Psoas muscle (tissue), 8 donors: ENCODE data around the gene PDS5B. TPM values are rescaled to one million over a fixed set of nuclear protein-coding genes. Genes with fewer than 3 reads are reported as not detected.

Source experiments
- ATAC-seq, 4 donors: fragments of 200-7000 bp; cut with Tn5 transposase; one replicate each; pipeline ENCODE4 v1.9.1; 2020; ENCODE audit warnings: moderate library complexity in 3 of 4, mild to moderate bottlenecking in 2 of 4
- DNase-seq, 2 donors: peaks; one replicate each; pipeline ENCODE4 v3.0.0-alpha.2; 2020
- H3K27ac ChIP-seq: fragments of 200-600 bp; one replicate; pipeline ENCODE4 v1.8.0; 2022
- H3K27me3 ChIP-seq, 3 donors: fragments of 200-600 bp in 1 of 3; one replicate each; pipeline versions ENCODE4 v1.6.1 to v1.8.0; 2013 to 2022; ENCODE audit warnings: low read length in 2 of 3, mild to moderate bottlenecking in 2 of 3, moderate library complexity in 1 of 3; ENCODE audit not compliant: insufficient read depth in 3 of 3
- H3K36me3 ChIP-seq, 2 donors: fragments of 200-600 bp in 1 of 2; one replicate each; pipeline versions ENCODE4 v1.6.1 to v1.8.0; 2013 to 2022; ENCODE audit warnings: low read depth in 1 of 2, mild to moderate bottlenecking in 1 of 2, moderate library complexity in 1 of 2; ENCODE audit not compliant: insufficient read depth in 1 of 2
- H3K4me1 ChIP-seq: fragments of 200-600 bp; one replicate; pipeline ENCODE4 v1.8.0; 2022
- H3K4me3 ChIP-seq: fragments of 200-600 bp; one replicate; pipeline ENCODE4 v1.8.0; 2022; ENCODE audit warnings: mild to moderate bottlenecking
- H3K9me3 ChIP-seq: fragments of 200-600 bp; one replicate; pipeline ENCODE4 v1.8.0; 2022
- WGBS, 3 donors: extraction: QIAGEN DNeasy Blood & Tissue Kit; methylation state at CpG; one replicate each; pipeline versions ENCODE4 v1.1.6 to v1.1.7; 2013; 5-methylcytosine and 5-hydroxymethylcytosine counted together
- intact Hi-C, 2 donors: fragments of 100-400 bp; cut with DNase I; formaldehyde crosslinking; loops; one replicate each; pipeline versions ENCODE4 v1.11.0 to v1.14.2; 2022
- polyA plus RNA-seq, 3 donors: library from polyadenylated mRNA; stranded (reverse); fragments of 200-250 nt; gene quantifications; one replicate each; pipeline ENCODE4 v1.2.3, GENCODE V29; 2013
- total RNA-seq, 4 donors: library from RNA; stranded (reverse); fragmentation: NEBNext Ultra II Directional in 2 of 4; extraction: Animal tissue kit (Norgen Biotek cat#: 25700) in 2 of 4; gene quantifications; one replicate each; pipeline versions ENCODE4 v1.2.1 to v1.2.4, GENCODE V29; 2021 to 2023
- TF ChIP-seq, protein P1 (sequence below): fragments of 200-600 bp; IDR thresholded peaks from one replicate; pipeline ENCODE4 v1.8.0; 2022; ENCODE audit warnings: antibody characterized with exemption
- donor health status: healthy with polysubstance abuse.
- donor health status: DM: no; HTN: no; CAD: no; lungs with moderate emphysema.
- donor health status: Bipolar disorder and iron deficiency.
- donor health status: healthy.
- donor health status: DM: yes; HTN: yes; CAD: no.
- donor health status: DM: no; HTN: no; CAD: no.
- donor health status: DM: no; HTN: no; CAD: no.
- donor health status: DM: yes; HTN: yes; CAD: no.

PDS5B gene
- total and polyA plus RNA-seq, 7 donors: 3.6 to 28.1 (median 18.3) TPM

GRCh38 chr13:32731576-32731975 lies 145.3 kb downstream of the PDS5B start:
- H3K36me3 ChIP-seq: no peaks in the 10 kb centered on the region
- H3K27me3 ChIP-seq: no peaks in the 10 kb centered on the region
- ATAC-seq: peak; percentile 58 to 68 (median 64)
- H3K27ac ChIP-seq: peak overlapping the region; percentile 13
- no peak overlapping the region for H3K4me3 ChIP-seq
- peaks cover 30% of the 10 kb centered on the region for H3K4me1 ChIP-seq
- no peak for DNase-seq
- no peaks in the 10 kb centered on the region for H3K9me3 ChIP-seq
- 19 to 38% (median 24%) methylated on average over 2 of the region's 2 CpGs for WGBS, 3 donors
- TF ChIP-seq, protein P1, sequence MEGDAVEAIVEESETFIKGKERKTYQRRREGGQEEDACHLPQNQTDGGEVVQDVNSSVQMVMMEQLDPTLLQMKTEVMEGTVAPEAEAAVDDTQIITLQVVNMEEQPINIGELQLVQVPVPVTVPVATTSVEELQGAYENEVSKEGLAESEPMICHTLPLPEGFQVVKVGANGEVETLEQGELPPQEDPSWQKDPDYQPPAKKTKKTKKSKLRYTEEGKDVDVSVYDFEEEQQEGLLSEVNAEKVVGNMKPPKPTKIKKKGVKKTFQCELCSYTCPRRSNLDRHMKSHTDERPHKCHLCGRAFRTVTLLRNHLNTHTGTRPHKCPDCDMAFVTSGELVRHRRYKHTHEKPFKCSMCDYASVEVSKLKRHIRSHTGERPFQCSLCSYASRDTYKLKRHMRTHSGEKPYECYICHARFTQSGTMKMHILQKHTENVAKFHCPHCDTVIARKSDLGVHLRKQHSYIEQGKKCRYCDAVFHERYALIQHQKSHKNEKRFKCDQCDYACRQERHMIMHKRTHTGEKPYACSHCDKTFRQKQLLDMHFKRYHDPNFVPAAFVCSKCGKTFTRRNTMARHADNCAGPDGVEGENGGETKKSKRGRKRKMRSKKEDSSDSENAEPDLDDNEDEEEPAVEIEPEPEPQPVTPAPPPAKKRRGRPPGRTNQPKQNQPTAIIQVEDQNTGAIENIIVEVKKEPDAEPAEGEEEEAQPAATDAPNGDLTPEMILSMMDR: no peak
- intact Hi-C loops: no loop called here

- intact Hi-C loops: no loop called here
- Histone ChIP-seq H3K9me3 (no peaks in the 10 kb centered on the region), H3K4me1 (peaks cover 11% of the 10 kb centered on the region), H3K4me3 (no peak overlapping the region), H3K36me3 (no peaks in the 10 kb centered on the region), H3K27ac (no peak overlapping the region), H3K27me3 (no peaks in the 10 kb centered on the region)
- WGBS, 3 donors: 82 to 95% (median 86%) methylated on average over 5 of the region's 5 CpGs
- no peak for DNase-seq
- TF ChIP-seq, protein P1: no peak
- ATAC-seq: no peak
Measured at GRCh38 chr13:32733690-32734089, 147.4 kb downstream of the PDS5B start.

- ATAC-seq: no peak
- 93 to 100% (median 98%) methylated on average over 1 of the region's 1 CpG for WGBS, 3 donors
- intact Hi-C loops: no loop called here
Measured at GRCh38 chr13:32734511-32734910, 148.3 kb downstream of the PDS5B start.

DNA sequence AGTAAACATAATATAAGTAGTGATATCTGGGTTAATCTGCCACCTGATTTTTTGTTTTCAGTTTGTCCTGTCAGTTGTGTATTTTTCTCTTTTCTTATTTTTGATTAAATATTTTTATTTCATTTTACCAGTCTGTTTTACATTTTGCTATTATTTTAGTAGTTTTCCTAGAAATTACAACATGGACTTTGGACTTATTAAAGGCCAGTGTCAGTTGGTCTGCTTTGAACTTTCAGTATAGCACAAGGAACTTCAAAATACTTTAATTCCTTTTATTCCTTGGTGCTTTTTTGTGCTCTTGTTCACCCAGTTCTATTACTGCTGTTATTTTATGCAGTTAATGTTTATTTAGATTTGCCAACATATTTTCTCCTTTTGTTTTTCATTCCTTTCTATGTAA lies 149.6 kb downstream of the PDS5B start:
- Histone ChIP-seq H3K36me3 (peaks cover 0 to 2% of the 10 kb centered on the region in 2 donors), H3K27ac (no peak overlapping the region), H3K27me3 (no peaks in the 10 kb centered on the region), H3K4me3 (no peak overlapping the region), H3K4me1 (peaks cover 10% of the 10 kb centered on the region), H3K9me3 (no peaks in the 10 kb centered on the region)
- DNase-seq (no peak), ATAC-seq (no peak)
- TF ChIP-seq, protein P1: no peak
- intact Hi-C loops: no loop called here

More at GRCh38 chr13:32734511-32734910, 148.3 kb downstream of the PDS5B start:
- no peaks in the 10 kb centered on the region for H3K36me3 ChIP-seq
- H3K27ac ChIP-seq: no peak overlapping the region
- no peak for DNase-seq
- TF ChIP-seq, protein P1: no peak
- H3K9me3 ChIP-seq: no peaks in the 10 kb centered on the region
- H3K27me3 ChIP-seq: no peaks in the 10 kb centered on the region
- H3K4me1 ChIP-seq: peaks cover 10% of the 10 kb centered on the region
- H3K4me3 ChIP-seq: no peak overlapping the region

- TF ChIP-seq, protein P1: no peak
- Histone ChIP-seq H3K9me3 (no peaks in the 10 kb centered on the region), H3K4me3 (peak overlapping the region; percentile 46), H3K36me3 (peaks cover 0 to 3% of the 10 kb centered on the region in 2 donors), H3K4me1 (peaks cover 10% of the 10 kb centered on the region), H3K27me3 (no peaks in the 10 kb centered on the region), H3K27ac (no peak overlapping the region)
- DNase-seq (no peak), ATAC-seq (no peak)
- 42 to 59% (median 49%) methylated on average over 4 of the region's 4 CpGs for WGBS, 3 donors
- intact Hi-C loops: no loop called here
Measured at GRCh38 chr13:32736648-32737047, 150.4 kb downstream of the PDS5B start.
